ENCODE results near the gene DNAJB6.

- TF ChIP-seq, protein P1, sequence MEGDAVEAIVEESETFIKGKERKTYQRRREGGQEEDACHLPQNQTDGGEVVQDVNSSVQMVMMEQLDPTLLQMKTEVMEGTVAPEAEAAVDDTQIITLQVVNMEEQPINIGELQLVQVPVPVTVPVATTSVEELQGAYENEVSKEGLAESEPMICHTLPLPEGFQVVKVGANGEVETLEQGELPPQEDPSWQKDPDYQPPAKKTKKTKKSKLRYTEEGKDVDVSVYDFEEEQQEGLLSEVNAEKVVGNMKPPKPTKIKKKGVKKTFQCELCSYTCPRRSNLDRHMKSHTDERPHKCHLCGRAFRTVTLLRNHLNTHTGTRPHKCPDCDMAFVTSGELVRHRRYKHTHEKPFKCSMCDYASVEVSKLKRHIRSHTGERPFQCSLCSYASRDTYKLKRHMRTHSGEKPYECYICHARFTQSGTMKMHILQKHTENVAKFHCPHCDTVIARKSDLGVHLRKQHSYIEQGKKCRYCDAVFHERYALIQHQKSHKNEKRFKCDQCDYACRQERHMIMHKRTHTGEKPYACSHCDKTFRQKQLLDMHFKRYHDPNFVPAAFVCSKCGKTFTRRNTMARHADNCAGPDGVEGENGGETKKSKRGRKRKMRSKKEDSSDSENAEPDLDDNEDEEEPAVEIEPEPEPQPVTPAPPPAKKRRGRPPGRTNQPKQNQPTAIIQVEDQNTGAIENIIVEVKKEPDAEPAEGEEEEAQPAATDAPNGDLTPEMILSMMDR (IDR thresholded peaks at IDR 0.05): no peak
- TF ChIP-seq EZH2 (IDR thresholded peaks at IDR 0.05): no peak
These were observed 75.2 kb downstream of the DNAJB6 start for GRCh38 chr7:157412021-157412443.

All from neural progenitor cell (in vitro differentiated cells).